HG03342 (cell line): ENCODE measurements around the gene ZNF625.

Source experiments
- ATAC-seq: cut with Tn5 transposase; IDR thresholded peaks from one replicate; pipeline ENCODE4 v1.9.1; 2021; ENCODE audit warnings: mild to moderate bottlenecking, moderate library complexity; ENCODE audit not compliant: unreplicated experiment

ZNF625 gene

DNA sequence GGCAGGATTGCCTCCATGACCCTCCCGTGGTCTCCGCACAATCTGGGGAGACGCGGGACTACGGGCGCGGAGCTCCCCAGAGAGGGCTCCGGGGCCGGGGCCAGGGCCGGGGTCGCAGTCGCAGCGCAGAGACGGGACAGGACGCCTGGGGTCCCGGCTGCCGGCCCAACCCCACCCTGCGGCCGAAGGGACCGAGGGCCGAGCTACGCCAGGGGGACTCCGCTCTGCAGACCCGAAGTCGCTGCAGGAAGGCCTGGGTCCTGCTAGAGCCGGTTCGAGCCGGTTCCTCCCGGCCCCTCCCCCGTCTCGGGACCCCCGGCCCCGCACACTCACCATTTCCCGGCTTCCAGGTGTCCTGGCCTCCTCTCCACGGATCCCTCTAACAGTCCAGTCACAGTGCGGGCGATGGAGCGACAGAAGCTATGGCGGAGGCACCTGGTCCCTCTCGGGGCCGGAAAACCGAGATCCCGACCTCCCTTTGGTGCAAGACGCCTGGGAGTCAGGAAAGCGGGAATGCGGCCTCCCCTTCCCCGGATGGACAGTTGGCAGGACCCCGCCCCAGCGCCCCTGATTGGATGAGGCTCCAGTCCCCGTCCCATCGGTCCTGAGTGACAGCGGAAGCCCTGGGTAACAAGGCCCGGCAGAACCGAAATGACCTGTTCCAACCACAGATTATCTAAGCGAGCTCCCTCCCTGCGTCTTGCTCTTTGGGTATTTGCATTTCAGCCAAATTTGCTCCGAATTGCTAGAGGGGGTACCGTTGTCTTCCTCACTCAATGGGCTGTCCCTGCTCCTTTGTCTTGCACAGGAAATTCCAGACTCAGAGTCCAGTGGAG is at the start of gene ZNF625:
TSS of gene ZNF625 (minus strand) at position 512 of the 836 bp plus-strand sequence. CDS start at position 336, 176 bp downstream.
- ATAC-seq, result peak; percentile 72

- ATAC-seq, result no peak
Observed at GRCh38 chr19:12205296-12205695, 48.8 kb upstream of the ZNF625 start.

GRCh38 chr19:12202250-12202649 is 45.7 kb upstream of the ZNF625 start:
- ATAC-seq, result no peak

DNA sequence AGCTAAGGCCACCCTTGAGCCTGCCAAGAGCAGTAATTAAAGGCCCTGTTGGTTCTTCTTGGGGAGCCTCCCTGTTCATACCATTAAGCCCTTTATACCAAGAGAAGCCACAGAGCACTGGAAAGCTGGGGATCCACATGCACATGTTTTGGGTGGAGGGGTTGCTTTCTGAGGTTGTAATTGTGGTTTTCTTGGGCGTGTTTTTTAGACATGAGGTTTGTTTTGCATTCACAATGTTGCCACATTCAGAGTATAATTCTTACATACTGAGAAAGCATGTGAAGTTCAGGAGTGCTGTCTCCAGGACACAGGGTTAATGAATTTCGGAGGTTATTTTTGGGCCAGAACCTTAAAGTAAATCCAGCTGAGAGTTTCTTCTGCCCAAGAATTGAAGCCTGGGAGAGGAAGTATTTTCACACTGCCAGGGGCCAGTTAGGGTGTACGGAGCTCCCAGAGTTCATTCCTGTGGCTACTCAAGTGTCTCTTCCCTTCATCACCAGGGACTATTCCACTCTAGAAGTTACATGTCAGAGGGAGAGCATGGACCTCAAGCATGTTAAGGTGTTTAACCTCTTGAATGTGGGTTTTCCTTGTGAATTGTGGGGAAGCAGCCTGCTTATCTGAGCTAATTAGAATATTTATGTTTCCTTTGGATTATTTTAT is 43.4 kb upstream of the ZNF625 start:
- no peak for ATAC-seq

DNA sequence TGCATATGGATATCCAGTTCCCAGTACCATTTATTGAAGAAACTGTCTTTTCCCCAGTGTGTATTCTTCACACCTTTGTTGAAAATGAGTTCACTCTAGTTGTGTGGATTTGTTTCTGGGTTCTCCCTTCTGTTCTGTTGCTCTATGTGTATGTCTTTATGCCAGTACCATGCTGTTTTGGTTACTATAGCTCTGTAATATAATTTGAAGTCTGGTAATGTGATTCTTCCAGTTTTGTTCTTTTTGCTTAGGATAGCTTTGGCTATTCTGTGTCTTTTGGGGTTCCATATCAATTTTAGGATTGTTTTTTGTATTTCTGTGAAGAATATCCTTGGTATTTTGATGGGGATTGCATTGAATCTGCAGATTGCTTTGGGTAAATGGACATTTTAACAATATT is 41.6 kb upstream of the ZNF625 start:
- ATAC-seq, result no peak

GRCh38 chr19:12194827-12195731 is 38.5 kb upstream of the ZNF625 start:
- ATAC-seq, result no peak

- no peak for ATAC-seq
Observed at GRCh38 chr19:12187625-12188024, 31.1 kb upstream of the ZNF625 start.

GRCh38 chr19:12180377-12180776 is 23.8 kb upstream of the ZNF625 start:
- ATAC-seq, result no peak

GRCh38 chr19:12166626-12167025 is 10.1 kb upstream of the ZNF625 start:
- no peak for ATAC-seq

- ATAC-seq, result no peak
Observed at GRCh38 chr19:12163826-12164225, 7.3 kb upstream of the ZNF625 start.

DNA sequence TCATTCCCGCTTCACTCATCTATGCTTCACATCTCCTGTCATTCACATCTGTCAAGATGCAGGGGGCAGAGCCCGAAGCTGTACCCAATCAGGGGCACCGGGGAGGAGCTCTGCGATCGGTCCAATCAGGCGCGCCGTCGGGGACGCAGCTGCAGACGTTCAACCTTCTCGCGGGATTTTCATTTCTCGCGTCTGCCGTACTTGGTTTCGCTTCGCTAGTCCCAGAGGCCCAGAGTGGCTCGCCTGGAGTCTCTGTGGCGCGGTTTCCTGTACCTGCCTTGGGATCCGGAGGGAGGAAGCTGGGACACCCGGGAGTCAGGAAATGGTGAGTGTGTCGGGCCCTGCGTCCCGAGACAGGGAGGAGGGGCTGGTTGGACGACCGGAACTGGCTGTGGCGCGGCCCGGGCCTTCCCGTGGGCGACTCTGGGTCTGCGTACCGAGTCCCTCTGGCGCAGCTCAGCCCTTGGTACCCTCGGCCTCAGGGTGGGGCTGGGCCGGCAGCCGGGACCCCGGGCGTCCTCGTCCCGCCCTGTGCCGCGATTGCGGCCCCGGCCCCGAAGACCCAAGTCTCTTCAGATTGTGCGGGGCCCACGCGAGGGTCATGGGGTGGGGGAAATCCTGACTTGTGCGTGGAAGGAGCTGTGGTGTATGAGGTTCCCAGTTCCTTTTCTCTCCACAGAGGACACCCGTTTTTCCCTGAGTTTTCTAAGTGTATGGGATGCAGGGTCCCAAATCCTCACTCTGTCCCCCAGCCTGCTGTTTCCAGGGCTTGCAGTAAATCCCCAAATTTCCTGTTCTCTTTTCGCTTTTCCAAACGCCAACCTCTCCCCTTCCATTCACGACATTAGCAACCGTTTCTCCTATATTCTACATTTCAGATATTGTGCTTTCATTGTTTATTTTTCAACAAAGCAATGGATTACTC is 6.6 kb upstream of the ZNF625 start, which contains the start of gene ZNF136:
TSS of gene ZNF136 (plus strand) at position 215 of the 925 bp plus-strand sequence. CDS start at position 323, 108 bp downstream.
- ATAC-seq, result peak; percentile 98

- no peak for ATAC-seq
Observed at GRCh38 chr19:12162513-12162881, 6.0 kb upstream of the ZNF625 start.

- no peak for ATAC-seq
Observed at GRCh38 chr19:12159773-12160414, 3.4 kb upstream of the ZNF625 start.

GRCh38 chr19:12155324-12155860 is 1.1 kb downstream of the ZNF625 start:
- no peak for ATAC-seq

- ATAC-seq, result no peak
Observed at GRCh38 chr19:12145348-12145747, 11.2 kb downstream of the ZNF625 start.

DNA sequence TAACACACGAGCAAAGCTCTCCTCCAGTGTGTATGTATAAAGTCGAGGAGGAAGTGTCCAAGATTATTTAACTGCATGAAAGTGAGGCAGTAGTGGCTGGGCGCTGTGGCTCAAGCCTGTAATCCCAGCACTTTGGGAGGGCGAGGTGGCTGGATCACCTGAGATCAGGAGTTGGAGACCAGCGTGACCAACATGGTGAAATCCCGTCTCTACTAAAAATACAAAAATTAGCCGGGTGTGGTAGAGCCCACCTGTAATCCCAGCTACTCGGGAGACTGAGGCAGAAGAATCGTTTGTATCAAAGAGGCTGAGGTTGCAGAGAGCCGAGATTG is 15.2 kb downstream of the ZNF625 start:
- ATAC-seq, result no peak

- no peak for ATAC-seq
Observed at GRCh38 chr19:12140545-12141404, 15.8 kb downstream of the ZNF625 start.

GRCh38 chr19:12139885-12140544 is 16.5 kb downstream of the ZNF625 start, which contains the start of gene ZNF20:
ZNF20 (minus strand) TSS chr19:12140350; CDS start chr19:12140182, 168 bp downstream.
- ATAC-seq, result peak; percentile 83
